Cardiac septum (tissue), 1 donor: ENCODE data around the gene PDZRN3. TPM values are rescaled to one million over a fixed set of nuclear protein-coding genes. Genes with fewer than 3 reads are reported as not detected.

Experiments
- DNase-seq: peaks from one replicate; pipeline ENCODE4 v3.0.0-alpha.2; 2020; ENCODE audit warnings: low spot score
- intact Hi-C: fragments of 100-400 bp; cut with DNase I; formaldehyde crosslinking; loops from one replicate; pipeline ENCODE4 v1.14.0; 2022
- total RNA-seq: library from RNA; stranded (reverse); fragmentation: NEBNext Ultra II Directional; extraction: Animal tissue kit (Norgen Biotek cat#: 25700); gene quantifications from one replicate; pipeline ENCODE4 v1.2.1, GENCODE V29; 2021
- donor health status: DM: no; HTN: no; CAD: no.

Gene PDZRN3
- total RNA-seq, 1 donor from 2014 or later: 66.0 TPM

DNA sequence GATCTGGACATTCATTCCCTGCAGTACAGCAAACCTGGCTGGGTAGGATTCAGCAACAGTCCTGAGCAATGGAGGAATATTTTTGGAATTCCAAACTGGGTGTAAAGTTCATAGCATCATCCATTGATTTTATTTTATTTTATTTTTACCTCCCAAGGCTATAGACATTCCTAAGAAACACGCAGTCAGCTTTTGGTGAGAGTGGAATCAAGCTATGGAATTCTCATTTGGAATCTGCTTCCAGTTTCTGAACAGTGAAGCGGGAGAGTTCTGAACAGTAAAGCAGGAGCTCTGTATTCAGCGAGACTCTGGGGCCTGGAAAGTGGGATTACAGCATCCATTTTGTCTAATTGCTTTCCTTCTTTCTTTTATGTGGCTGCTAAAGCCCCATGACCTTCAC, 1.4 kb upstream of the PDZRN3 start:
- intact Hi-C loops: loop anchor here (5.0 kb wide), 4 partner anchors 36 to 221 kb away; no protein-coding TSS in a partner anchor
- DNase-seq: no peak

DNA sequence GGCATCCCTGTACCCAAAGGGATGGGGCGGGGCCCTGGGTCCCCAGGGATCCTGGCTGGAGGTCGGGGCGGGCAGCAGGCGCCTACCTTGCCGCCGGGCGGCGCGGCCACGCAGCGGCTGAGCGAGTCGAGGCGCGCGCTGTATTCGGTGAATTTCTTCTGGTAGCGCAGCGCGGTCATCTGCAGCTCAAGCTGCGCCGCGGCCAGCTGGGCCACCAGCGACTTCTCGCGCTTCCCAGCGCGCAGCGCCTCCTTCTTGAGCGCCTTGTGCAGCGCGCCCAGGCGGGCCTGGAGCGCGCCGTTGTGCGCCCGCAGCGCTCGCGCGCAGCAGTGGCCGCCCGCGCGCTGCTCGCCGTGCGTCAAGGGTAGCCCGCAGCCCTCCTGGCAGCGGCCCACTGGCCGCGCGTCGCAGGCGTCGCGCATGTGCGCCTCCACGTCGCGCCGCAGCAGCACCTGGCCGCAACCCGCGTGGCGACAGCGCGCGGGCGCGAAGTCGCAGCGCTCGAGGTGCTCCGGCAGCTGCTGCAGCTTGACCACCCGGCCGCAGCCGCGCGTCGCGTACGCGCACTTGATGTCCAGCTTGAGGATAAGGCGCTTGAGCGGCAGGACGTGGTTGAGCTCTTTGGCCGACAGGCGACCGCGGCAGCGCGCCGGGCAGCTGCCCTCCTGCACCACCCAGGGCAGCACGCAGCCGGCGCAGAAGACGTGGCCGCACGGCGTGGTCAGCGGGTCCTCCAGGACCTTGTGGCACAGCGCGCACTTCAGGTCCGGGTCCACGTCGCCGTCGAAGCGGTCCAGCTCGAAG, 522 bp downstream of the PDZRN3 start:
- no peak for DNase-seq
- intact Hi-C loops: loop anchor here (2.0 to 5.0 kb wide), 3 partner anchors 52 to 143 kb away; no protein-coding TSS in a partner anchor

DNA sequence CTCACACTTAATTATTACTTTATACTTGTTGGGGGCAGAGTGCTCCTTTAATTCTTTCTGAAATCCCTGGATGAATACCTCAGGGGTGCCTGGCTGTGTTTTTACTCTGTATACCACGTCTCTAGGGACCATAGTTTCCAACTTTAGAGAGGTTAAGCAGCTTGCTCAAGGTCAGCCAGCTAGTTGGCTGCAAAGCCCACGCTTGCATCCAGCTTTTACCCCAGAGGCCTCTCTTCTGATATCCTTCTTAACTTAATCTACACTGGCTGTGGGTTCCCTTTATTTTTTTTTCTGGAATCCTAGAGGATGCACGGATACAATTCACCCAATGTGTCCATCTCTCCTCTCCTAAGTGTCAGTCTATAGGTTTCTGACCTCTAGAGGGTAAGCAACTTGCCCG, 1.4 kb downstream of the PDZRN3 start:
- no peak for DNase-seq
- intact Hi-C loops: loop anchor here (5.0 kb wide), 1 partner anchor 51 kb away; no protein-coding TSS in a partner anchor

DNA sequence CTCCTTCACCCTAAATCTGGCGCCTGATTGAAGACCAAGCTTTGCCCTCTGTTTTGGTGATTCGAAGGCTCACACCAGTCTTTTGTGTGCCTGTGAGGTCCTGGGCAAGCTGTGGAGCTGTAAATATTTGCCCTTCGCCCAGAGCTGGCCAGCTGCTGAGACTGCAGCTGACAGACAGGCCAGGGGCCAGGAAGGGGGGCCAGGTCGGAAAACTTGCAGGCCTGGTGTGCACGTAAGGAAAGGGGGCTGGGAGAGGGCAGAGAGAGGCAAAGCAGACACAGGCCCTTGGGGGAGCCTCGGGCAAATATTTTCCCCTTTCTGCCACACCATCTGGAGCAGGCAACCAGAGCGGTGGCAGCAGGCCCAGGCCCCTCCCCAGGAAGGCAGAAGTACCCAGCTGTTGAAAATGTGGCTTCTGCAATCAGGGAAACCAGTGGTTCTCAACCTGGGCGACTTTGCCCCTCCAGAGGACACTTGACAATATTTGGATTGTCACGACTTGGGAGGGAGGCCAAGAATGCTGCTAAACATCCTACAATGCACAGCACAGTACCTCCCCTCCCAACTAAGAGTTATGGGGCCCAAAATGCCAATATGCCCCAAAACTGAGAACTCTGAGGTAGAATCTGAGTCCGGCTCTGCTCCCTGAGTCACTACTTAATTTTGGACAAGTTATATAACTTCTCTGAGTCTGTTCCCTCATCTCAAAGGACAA, 2.5 kb downstream of the PDZRN3 start:
- intact Hi-C loops: loop anchor here (5.0 kb wide), 1 partner anchor 50 kb away; no protein-coding TSS in a partner anchor
- DNase-seq: peak; percentile 85

GRCh38 chr3:73621388-73621787, 3.4 kb downstream of the PDZRN3 start:
- no peak for DNase-seq
- intact Hi-C loops: loop anchor here (5.0 kb wide), 1 partner anchor 49 kb away; no protein-coding TSS in a partner anchor

- intact Hi-C loops: no loop called here
- no peak for DNase-seq
Measured at GRCh38 chr3:73618461-73618860, 6.3 kb downstream of the PDZRN3 start.

- no peak for DNase-seq
- intact Hi-C loops: no loop called here
Measured at GRCh38 chr3:73616056-73616455, 8.7 kb downstream of the PDZRN3 start.

DNA sequence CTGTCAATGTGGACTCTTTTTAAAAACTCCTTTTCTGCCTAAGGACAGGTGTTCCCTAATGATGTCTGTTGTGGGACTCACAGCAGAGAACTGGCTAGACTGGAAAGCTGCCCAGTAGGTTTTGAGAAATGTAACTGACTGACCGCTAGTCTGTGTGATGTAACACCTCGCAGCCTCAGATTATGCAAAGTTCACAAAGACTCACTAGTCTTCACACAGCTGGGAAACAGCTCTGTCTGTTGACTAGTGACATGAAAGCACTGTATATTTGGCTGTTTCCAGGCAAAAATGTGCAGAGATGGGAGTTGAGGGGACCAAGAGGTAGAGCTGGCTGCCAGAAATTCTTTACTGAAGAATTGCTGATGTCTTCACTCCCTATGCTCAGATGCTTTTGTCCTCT, 10.3 kb downstream of the PDZRN3 start:
- no peak for DNase-seq

DNA sequence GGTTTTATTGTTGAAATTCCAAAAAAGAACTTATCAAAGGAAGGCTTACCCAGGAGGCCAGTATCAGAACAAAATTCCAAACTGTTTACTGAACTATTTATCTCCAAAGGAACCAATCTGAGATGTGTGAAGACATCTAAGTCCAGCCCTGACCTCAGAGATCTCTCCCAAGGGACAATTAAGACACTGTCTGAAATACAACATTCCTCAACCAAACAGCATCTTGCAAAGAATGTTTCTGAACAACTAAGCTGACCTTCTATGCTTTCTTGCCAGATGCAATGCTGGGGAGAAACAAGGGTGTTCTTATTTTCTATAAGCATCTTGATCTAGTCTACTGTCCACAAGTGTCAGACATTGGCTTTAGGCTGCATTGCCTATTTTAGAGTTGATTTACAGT, 13.6 kb downstream of the PDZRN3 start:
- intact Hi-C loops: no loop called here
- DNase-seq: no peak

More for the DNA sequence above, 10.3 kb downstream of the PDZRN3 start:
- intact Hi-C loops: no loop called here

- intact Hi-C loops: no loop called here
- no peak for DNase-seq
Measured at GRCh38 chr3:73610493-73610892, 14.2 kb downstream of the PDZRN3 start.

DNA sequence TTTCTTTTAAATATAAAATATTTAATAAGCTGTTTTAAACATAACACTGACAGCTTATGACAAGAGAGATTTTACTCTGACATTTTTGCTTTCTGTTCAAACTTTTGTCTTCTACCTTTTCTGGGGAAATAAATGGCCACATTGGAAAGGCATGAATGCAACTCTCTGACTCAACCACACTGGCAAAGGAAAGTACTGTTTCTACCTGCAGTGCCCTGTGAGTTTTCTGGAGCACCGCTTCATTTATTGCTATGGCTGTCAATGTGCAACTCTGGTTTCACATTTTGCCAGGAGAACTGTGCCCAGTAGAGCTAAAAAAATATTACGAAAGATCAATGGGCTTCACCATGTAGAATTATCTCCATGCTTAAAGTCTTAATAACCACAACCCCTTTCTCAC, 15.1 kb downstream of the PDZRN3 start:
- no peak for DNase-seq
- intact Hi-C loops: no loop called here

GRCh38 chr3:73609315-73609641, 15.5 kb downstream of the PDZRN3 start:
- no peak for DNase-seq
- intact Hi-C loops: no loop called here

DNA sequence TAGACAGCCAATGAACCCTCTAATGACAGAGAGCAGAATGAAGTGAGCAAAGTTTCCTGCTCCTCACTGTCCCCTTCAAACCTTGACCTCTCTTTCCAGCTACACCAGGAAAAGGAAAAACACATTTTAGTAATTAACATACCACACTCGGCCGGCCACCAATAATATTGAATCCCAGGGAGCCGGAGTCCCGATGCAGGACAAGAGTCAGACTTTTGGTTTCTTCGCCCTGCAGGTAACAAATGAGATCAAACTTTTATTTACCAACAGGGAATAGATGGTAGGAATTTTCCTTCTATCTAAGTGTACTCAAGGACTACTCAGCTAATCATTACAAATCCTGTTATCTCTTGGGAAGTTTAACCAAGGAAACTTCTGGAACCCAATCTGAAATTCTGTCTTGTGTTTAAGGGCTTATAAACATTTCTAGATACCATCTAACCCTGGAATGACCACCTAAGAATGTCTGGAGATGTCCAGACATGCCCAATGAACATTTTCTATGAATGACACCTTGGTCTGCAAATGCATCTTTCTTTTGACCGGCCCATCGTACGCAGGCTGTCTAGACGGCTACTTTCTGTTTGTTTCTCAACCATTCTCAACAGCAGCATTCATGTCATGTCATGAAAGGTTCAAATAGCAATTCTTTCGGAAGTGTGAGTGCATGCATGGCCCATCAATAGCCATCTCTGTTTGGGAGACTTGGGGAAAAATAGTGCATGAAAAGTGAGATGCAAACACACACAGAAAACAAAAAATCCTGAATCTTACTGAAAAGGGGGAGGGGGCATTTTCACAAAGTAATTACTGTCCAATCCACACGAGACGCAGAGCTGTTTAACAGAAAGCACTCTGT, 16.1 kb downstream of the PDZRN3 start:
- intact Hi-C loops: no loop called here
- no peak for DNase-seq

- no peak for DNase-seq
- intact Hi-C loops: no loop called here
Measured at GRCh38 chr3:73605861-73606260, 18.9 kb downstream of the PDZRN3 start.

GRCh38 chr3:73605412-73605811, 19.3 kb downstream of the PDZRN3 start:
- intact Hi-C loops: no loop called here
- DNase-seq: no peak

- intact Hi-C loops: no loop called here
- DNase-seq: no peak
Measured at GRCh38 chr3:73604451-73604850, 20.3 kb downstream of the PDZRN3 start.

DNA sequence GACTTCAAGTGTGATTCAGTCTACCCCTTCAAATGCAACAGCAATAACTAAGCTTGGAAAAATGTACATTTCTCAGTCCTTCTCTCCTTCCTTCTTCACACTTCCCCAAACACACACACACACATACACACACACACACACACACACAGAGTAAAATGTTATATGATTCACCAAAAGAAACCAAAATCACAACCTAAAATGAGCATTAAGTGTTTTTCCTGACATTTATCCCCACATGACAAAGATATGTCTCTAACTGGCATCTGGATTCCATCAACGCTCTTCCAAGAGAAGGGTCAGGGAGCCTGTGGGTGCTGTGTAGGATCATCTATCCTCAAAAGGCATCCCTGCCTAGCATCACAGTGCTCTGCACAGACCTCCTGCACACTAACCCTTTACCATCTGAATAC, 21.0 kb downstream of the PDZRN3 start:
- DNase-seq: no peak
- intact Hi-C loops: no loop called here

GRCh38 chr3:73602170-73602569, 22.6 kb downstream of the PDZRN3 start:
- intact Hi-C loops: no loop called here
- no peak for DNase-seq

GRCh38 chr3:73601481-73601880, 23.3 kb downstream of the PDZRN3 start:
- intact Hi-C loops: no loop called here
- DNase-seq: no peak

GRCh38 chr3:73601011-73601410, 23.7 kb downstream of the PDZRN3 start:
- intact Hi-C loops: no loop called here
- no peak for DNase-seq
